ENCODE measurements around the gene PRICKLE1.

Gene PRICKLE1

GRCh38 chr12:42474391-42474790 is 115.2 kb downstream of the PRICKLE1 start:
- Histone ChIP-seq H3K9ac (ENCODE audit: low read length) (no peak overlapping the region), H3K4me1 (ENCODE audit: control insufficient read depth, insufficient read depth, low read length) (peaks cover 54% of the 10 kb centered on the region), H3K4me3 (ENCODE audit: low read depth, low read length) (no peak overlapping the region), H3K27me3 (ENCODE audit: control insufficient read depth, insufficient read depth, low read length) (no peaks in the 10 kb centered on the region), H3K9me3 (ENCODE audit: control insufficient read depth, insufficient read depth, low read depth, low read length) (no peaks in the 10 kb centered on the region), H3K36me3 (ENCODE audit: control insufficient read depth, insufficient read depth, low read length) (peaks cover 22% of the 10 kb centered on the region), H3K27ac (ENCODE audit: low read depth, low read length) (no peak overlapping the region)

- H3K36me3 ChIP-seq (ENCODE audit: control insufficient read depth, insufficient read depth, low read length): peaks cover 30% of the 10 kb centered on the region
- H3K27me3 ChIP-seq (ENCODE audit: control insufficient read depth, insufficient read depth, low read length): no peaks in the 10 kb centered on the region
- no peak overlapping the region for H3K4me3 ChIP-seq (ENCODE audit: low read depth, low read length)
- no peak overlapping the region for H3K9ac ChIP-seq (ENCODE audit: low read length)
- peaks cover 49% of the 10 kb centered on the region for H3K4me1 ChIP-seq (ENCODE audit: control insufficient read depth, insufficient read depth, low read length)
- H3K9me3 ChIP-seq (ENCODE audit: control insufficient read depth, insufficient read depth, low read depth, low read length): no peaks in the 10 kb centered on the region
- H3K27ac ChIP-seq (ENCODE audit: low read depth, low read length): no peak overlapping the region
Observed at GRCh38 chr12:42473561-42473960, 116.0 kb downstream of the PRICKLE1 start.

GRCh38 chr12:42473130-42473529 is 116.4 kb downstream of the PRICKLE1 start:
- H3K9ac ChIP-seq (ENCODE audit: low read length): no peak overlapping the region
- peaks cover 35% of the 10 kb centered on the region for H3K36me3 ChIP-seq (ENCODE audit: control insufficient read depth, insufficient read depth, low read length)
- H3K27me3 ChIP-seq (ENCODE audit: control insufficient read depth, insufficient read depth, low read length): no peaks in the 10 kb centered on the region
- peaks cover 47% of the 10 kb centered on the region for H3K4me1 ChIP-seq (ENCODE audit: control insufficient read depth, insufficient read depth, low read length)
- H3K9me3 ChIP-seq (ENCODE audit: control insufficient read depth, insufficient read depth, low read depth, low read length): no peaks in the 10 kb centered on the region
- H3K4me3 ChIP-seq (ENCODE audit: low read depth, low read length): no peak overlapping the region
- no peak overlapping the region for H3K27ac ChIP-seq (ENCODE audit: low read depth, low read length)

GRCh38 chr12:42472376-42472775 is 117.2 kb downstream of the PRICKLE1 start:
- H3K27me3 ChIP-seq (ENCODE audit: control insufficient read depth, insufficient read depth, low read length): no peaks in the 10 kb centered on the region
- H3K9me3 ChIP-seq (ENCODE audit: control insufficient read depth, insufficient read depth, low read depth, low read length): no peaks in the 10 kb centered on the region
- H3K4me1 ChIP-seq (ENCODE audit: control insufficient read depth, insufficient read depth, low read length): peaks cover 47% of the 10 kb centered on the region
- no peak overlapping the region for H3K9ac ChIP-seq (ENCODE audit: low read length)
- no peak overlapping the region for H3K4me3 ChIP-seq (ENCODE audit: low read depth, low read length)
- peaks cover 36% of the 10 kb centered on the region for H3K36me3 ChIP-seq (ENCODE audit: control insufficient read depth, insufficient read depth, low read length)
- no peak overlapping the region for H3K27ac ChIP-seq (ENCODE audit: low read depth, low read length)

GRCh38 chr12:42469355-42470175 is 120.0 kb downstream of the PRICKLE1 start:
- peaks cover 39% of the 10 kb centered on the region for H3K4me1 ChIP-seq (ENCODE audit: control insufficient read depth, insufficient read depth, low read length)
- H3K27ac ChIP-seq (ENCODE audit: low read depth, low read length): no peak overlapping the region
- no peaks in the 10 kb centered on the region for H3K9me3 ChIP-seq (ENCODE audit: control insufficient read depth, insufficient read depth, low read depth, low read length)
- peaks cover 59% of the 10 kb centered on the region for H3K36me3 ChIP-seq (ENCODE audit: control insufficient read depth, insufficient read depth, low read length)
- H3K9ac ChIP-seq (ENCODE audit: low read length): no peak overlapping the region
- H3K4me3 ChIP-seq (ENCODE audit: low read depth, low read length): no peak overlapping the region
- H3K27me3 ChIP-seq (ENCODE audit: control insufficient read depth, insufficient read depth, low read length): no peaks in the 10 kb centered on the region

- Histone ChIP-seq H3K27ac (ENCODE audit: low read depth, low read length) (no peak overlapping the region), H3K4me1 (ENCODE audit: control insufficient read depth, insufficient read depth, low read length) (peaks cover 35% of the 10 kb centered on the region), H3K36me3 (ENCODE audit: control insufficient read depth, insufficient read depth, low read length) (peaks cover 66% of the 10 kb centered on the region), H3K4me3 (ENCODE audit: low read depth, low read length) (no peak overlapping the region), H3K27me3 (ENCODE audit: control insufficient read depth, insufficient read depth, low read length) (no peaks in the 10 kb centered on the region), H3K9ac (ENCODE audit: low read length) (no peak overlapping the region), H3K9me3 (ENCODE audit: control insufficient read depth, insufficient read depth, low read depth, low read length) (no peaks in the 10 kb centered on the region)
Observed at GRCh38 chr12:42468921-42469320, 120.6 kb downstream of the PRICKLE1 start.

- Histone ChIP-seq H3K27ac (ENCODE audit: low read depth, low read length) (no peak overlapping the region), H3K9me3 (ENCODE audit: control insufficient read depth, insufficient read depth, low read depth, low read length) (no peaks in the 10 kb centered on the region), H3K9ac (ENCODE audit: low read length) (no peak overlapping the region), H3K4me3 (ENCODE audit: low read depth, low read length) (no peak overlapping the region), H3K27me3 (ENCODE audit: control insufficient read depth, insufficient read depth, low read length) (no peaks in the 10 kb centered on the region), H3K36me3 (ENCODE audit: control insufficient read depth, insufficient read depth, low read length) (peaks cover 71% of the 10 kb centered on the region), H3K4me1 (ENCODE audit: control insufficient read depth, insufficient read depth, low read length) (peaks cover 34% of the 10 kb centered on the region)
Observed at GRCh38 chr12:42468341-42468821, 121.2 kb downstream of the PRICKLE1 start.

GRCh38 chr12:42463671-42464070 is 125.9 kb downstream of the PRICKLE1 start:
- H3K9ac ChIP-seq (ENCODE audit: low read length): no peak overlapping the region
- H3K27me3 ChIP-seq (ENCODE audit: control insufficient read depth, insufficient read depth, low read length): no peaks in the 10 kb centered on the region
- no peaks in the 10 kb centered on the region for H3K9me3 ChIP-seq (ENCODE audit: control insufficient read depth, insufficient read depth, low read depth, low read length)
- H3K4me1 ChIP-seq (ENCODE audit: control insufficient read depth, insufficient read depth, low read length): peaks cover 27% of the 10 kb centered on the region
- peaks cover 83% of the 10 kb centered on the region for H3K36me3 ChIP-seq (ENCODE audit: control insufficient read depth, insufficient read depth, low read length)
- no peak overlapping the region for H3K27ac ChIP-seq (ENCODE audit: low read depth, low read length)
- H3K4me3 ChIP-seq (ENCODE audit: low read depth, low read length): no peak overlapping the region

GRCh38 chr12:42462486-42462885 is 127.1 kb downstream of the PRICKLE1 start:
- Histone ChIP-seq H3K36me3 (ENCODE audit: control insufficient read depth, insufficient read depth, low read length) (peaks cover 82% of the 10 kb centered on the region), H3K9me3 (ENCODE audit: control insufficient read depth, insufficient read depth, low read depth, low read length) (no peaks in the 10 kb centered on the region), H3K27ac (ENCODE audit: low read depth, low read length) (no peak overlapping the region)

GRCh38 chr12:42459336-42459847 is 130.2 kb downstream of the PRICKLE1 start:
- Histone ChIP-seq H3K9me3 (ENCODE audit: control insufficient read depth, insufficient read depth, low read depth, low read length) (no peaks in the 10 kb centered on the region), H3K9ac (ENCODE audit: low read length) (peak overlapping the region; percentile 50), H3K4me3 (ENCODE audit: low read depth, low read length) (peak overlapping the region; percentile 20; the same call in 1 of the 2 replicates), H3K4me1 (ENCODE audit: control insufficient read depth, insufficient read depth, low read length) (peaks cover 41% of the 10 kb centered on the region), H3K27me3 (ENCODE audit: control insufficient read depth, insufficient read depth, low read length) (no peaks in the 10 kb centered on the region), H3K36me3 (ENCODE audit: control insufficient read depth, insufficient read depth, low read length) (peaks cover 62% of the 10 kb centered on the region), H3K27ac (ENCODE audit: low read depth, low read length) (peak overlapping the region; percentile 59)

More at GRCh38 chr12:42462486-42462885, 127.1 kb downstream of the PRICKLE1 start:
- H3K4me3 ChIP-seq (ENCODE audit: low read depth, low read length): no peak overlapping the region
- H3K9ac ChIP-seq (ENCODE audit: low read length): no peak overlapping the region
- H3K27me3 ChIP-seq (ENCODE audit: control insufficient read depth, insufficient read depth, low read length): no peaks in the 10 kb centered on the region
- peaks cover 38% of the 10 kb centered on the region for H3K4me1 ChIP-seq (ENCODE audit: control insufficient read depth, insufficient read depth, low read length)

- Histone ChIP-seq H3K4me3 (ENCODE audit: low read depth, low read length) (no peak overlapping the region), H3K36me3 (ENCODE audit: control insufficient read depth, insufficient read depth, low read length) (peaks cover 54% of the 10 kb centered on the region), H3K9ac (ENCODE audit: low read length) (no peak overlapping the region)
Observed at GRCh38 chr12:42458575-42458974, 131.0 kb downstream of the PRICKLE1 start.

More at GRCh38 chr12:42458575-42458974, 131.0 kb downstream of the PRICKLE1 start:
- H3K27me3 ChIP-seq (ENCODE audit: control insufficient read depth, insufficient read depth, low read length): no peaks in the 10 kb centered on the region
- H3K4me1 ChIP-seq (ENCODE audit: control insufficient read depth, insufficient read depth, low read length): peaks cover 41% of the 10 kb centered on the region
- no peaks in the 10 kb centered on the region for H3K9me3 ChIP-seq (ENCODE audit: control insufficient read depth, insufficient read depth, low read depth, low read length)
- H3K27ac ChIP-seq (ENCODE audit: low read depth, low read length): no peak overlapping the region
